ENCODE data around the gene POTEF.
"Not testable (repeated sequence)": the region's sequence is repeated elsewhere in the genome, so short reads cannot be mapped to it uniquely, and the experiment has no call there.

Gene POTEF

DNA sequence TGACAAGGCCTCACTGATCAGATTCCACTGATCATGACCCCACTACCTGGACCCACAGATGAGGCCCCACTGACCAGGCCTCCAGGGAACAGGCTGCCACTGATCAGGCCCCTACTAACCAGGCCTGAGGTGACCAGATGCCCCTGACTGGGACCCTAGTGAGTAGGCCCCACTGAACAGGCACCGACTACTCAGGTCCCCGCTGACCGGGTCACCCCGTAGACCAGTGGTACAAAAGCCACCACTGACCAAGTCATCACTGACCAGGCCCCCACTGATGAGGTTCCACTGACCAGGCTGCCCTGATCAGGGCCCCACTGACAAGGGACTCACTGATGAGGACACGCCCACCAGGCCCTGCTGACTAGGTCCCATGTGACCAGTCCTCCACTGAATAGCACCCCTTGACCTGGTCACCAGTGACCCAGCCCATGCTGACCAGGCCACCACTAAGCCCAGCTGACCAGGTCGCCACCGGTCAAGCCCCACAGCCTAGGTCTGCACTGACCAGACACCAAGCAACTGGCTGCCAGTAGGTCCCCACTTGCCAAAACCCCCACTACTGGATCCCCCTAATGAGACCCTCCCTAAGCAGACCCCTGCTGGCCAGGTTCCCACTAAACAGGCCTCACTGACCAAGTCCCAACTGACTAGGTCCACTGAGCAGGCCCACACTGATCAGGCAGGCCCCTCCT lies 75.7 kb downstream of the POTEF start:
- H3K9ac ChIP-seq (ENCODE audit: low read length); H3K27me3 ChIP-seq (ENCODE audit: control insufficient read depth in 1 of 2, insufficient read depth in 2 of 2, low read length in 2 of 2); H3K36me3 ChIP-seq (ENCODE audit: insufficient read depth, low read length); H3K9me3 ChIP-seq (ENCODE audit: low read length); H3K4me1 ChIP-seq (ENCODE audit: insufficient read depth, low read length); H3K27ac ChIP-seq (ENCODE audit: low read depth, low read length); H3K4me3 ChIP-seq (ENCODE audit: low read depth in 1 of 2, low read length in 2 of 2): not testable (repeated sequence)

GRCh38 chr2:130052376-130052775 lies 76.6 kb downstream of the POTEF start:
- not testable (repeated sequence) for H3K4me1 ChIP-seq (ENCODE audit: insufficient read depth, low read length); H3K36me3 ChIP-seq (ENCODE audit: insufficient read depth, low read length); H3K9ac ChIP-seq (ENCODE audit: low read length); H3K9me3 ChIP-seq (ENCODE audit: low read length); H3K4me3 ChIP-seq (ENCODE audit: low read depth in 1 of 2, low read length in 2 of 2); H3K27ac ChIP-seq (ENCODE audit: low read depth, low read length); H3K27me3 ChIP-seq (ENCODE audit: control insufficient read depth in 1 of 2, insufficient read depth in 2 of 2, low read length in 2 of 2)

GRCh38 chr2:130048422-130048821 lies 80.6 kb downstream of the POTEF start:
- H3K27ac ChIP-seq (ENCODE audit: low read depth, low read length); H3K27me3 ChIP-seq (ENCODE audit: control insufficient read depth in 1 of 2, insufficient read depth in 2 of 2, low read length in 2 of 2); H3K4me3 ChIP-seq (ENCODE audit: low read depth in 1 of 2, low read length in 2 of 2); H3K36me3 ChIP-seq (ENCODE audit: insufficient read depth, low read length); H3K9me3 ChIP-seq (ENCODE audit: low read length); H3K9ac ChIP-seq (ENCODE audit: low read length); H3K4me1 ChIP-seq (ENCODE audit: insufficient read depth, low read length): not testable (repeated sequence)

DNA sequence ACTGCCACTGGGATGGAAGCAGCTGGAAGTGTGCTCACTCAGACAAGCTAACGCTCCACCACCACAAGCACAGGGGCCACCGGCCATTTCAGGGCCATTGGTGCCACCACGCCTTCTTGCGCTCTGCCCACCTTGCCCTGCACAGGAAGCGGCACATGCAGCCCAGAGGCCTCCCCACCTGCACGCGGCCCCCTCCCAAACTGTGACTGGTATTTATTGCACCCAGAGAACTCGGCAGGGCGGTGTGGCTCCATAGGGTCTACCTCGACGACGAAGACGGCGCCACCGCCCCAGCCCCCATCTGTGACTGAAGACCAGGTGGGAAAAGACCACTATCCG lies 90.8 kb downstream of the POTEF start:
- not testable (repeated sequence) for H3K27me3 ChIP-seq (ENCODE audit: control insufficient read depth in 1 of 2, insufficient read depth in 2 of 2, low read length in 2 of 2); H3K4me3 ChIP-seq (ENCODE audit: low read depth in 1 of 2, low read length in 2 of 2); H3K36me3 ChIP-seq (ENCODE audit: insufficient read depth, low read length); H3K9ac ChIP-seq (ENCODE audit: low read length); H3K4me1 ChIP-seq (ENCODE audit: insufficient read depth, low read length); H3K27ac ChIP-seq (ENCODE audit: low read depth, low read length); H3K9me3 ChIP-seq (ENCODE audit: low read length)

- not testable (repeated sequence) for H3K27me3 ChIP-seq (ENCODE audit: control insufficient read depth in 1 of 2, insufficient read depth in 2 of 2, low read length in 2 of 2); H3K36me3 ChIP-seq (ENCODE audit: insufficient read depth, low read length); H3K9ac ChIP-seq (ENCODE audit: low read length); H3K27ac ChIP-seq (ENCODE audit: low read depth, low read length); H3K4me1 ChIP-seq (ENCODE audit: insufficient read depth, low read length); H3K9me3 ChIP-seq (ENCODE audit: low read length); H3K4me3 ChIP-seq (ENCODE audit: low read depth in 1 of 2, low read length in 2 of 2)
Measured at GRCh38 chr2:130025931-130026330, 103.1 kb downstream of the POTEF start.

All from muscle layer of colon (tissue), 2 donors.